ACC112 (cell line): ENCODE data around the gene EFTUD2.

Experiments used
- H2AFZ ChIP-seq: fragments of 200-600 bp; sonication (generic); one replicate; pipeline ENCODE4 v1.6.0; 2017; ENCODE audit warnings: antibody characterized with exemption, low read length; ENCODE audit not compliant: unreplicated experiment
- H3K27ac ChIP-seq: fragments of 200-600 bp; sonication (generic); 2 replicates; pipeline ENCODE4 v1.5.1; 2014; ENCODE audit warnings: low read depth, mild to moderate bottlenecking, antibody characterized with exemption, low read length, moderate library complexity
- H3K27me3 ChIP-seq: fragments of 200-600 bp; sonication (generic); 2 replicates; pipeline ENCODE4 v1.6.1; 2014; ENCODE audit warnings: mild to moderate bottlenecking, antibody characterized with exemption, low read length, moderate library complexity, mixed read lengths; ENCODE audit not compliant: insufficient read depth
- H3K36me3 ChIP-seq: fragments of 200-600 bp; sonication (generic); 2 replicates; pipeline ENCODE4 v1.6.1; 2016; ENCODE audit warnings: mild to moderate bottlenecking, antibody characterized with exemption, low read length, moderate library complexity, mixed read lengths; ENCODE audit not compliant: insufficient read depth
- H3K4me1 ChIP-seq: fragments of 200-600 bp; sonication (generic); one replicate; pipeline ENCODE4 v1.6.1; 2016; ENCODE audit warnings: low read length, mixed read lengths; ENCODE audit not compliant: insufficient read depth, unreplicated experiment, control insufficient read depth
- H3K4me3 ChIP-seq: fragments of 200-600 bp; sonication (generic); 2 replicates; pipeline ENCODE4 v1.5.1; 2014; ENCODE audit warnings: mild to moderate bottlenecking, low read depth, low read length
- H3K79me2 ChIP-seq: fragments of 200-600 bp; sonication (generic); one replicate; pipeline ENCODE4 v1.6.0; 2016; ENCODE audit warnings: low read length; ENCODE audit not compliant: control insufficient read depth, unreplicated experiment, insufficient read depth

The EFTUD2 gene

DNA sequence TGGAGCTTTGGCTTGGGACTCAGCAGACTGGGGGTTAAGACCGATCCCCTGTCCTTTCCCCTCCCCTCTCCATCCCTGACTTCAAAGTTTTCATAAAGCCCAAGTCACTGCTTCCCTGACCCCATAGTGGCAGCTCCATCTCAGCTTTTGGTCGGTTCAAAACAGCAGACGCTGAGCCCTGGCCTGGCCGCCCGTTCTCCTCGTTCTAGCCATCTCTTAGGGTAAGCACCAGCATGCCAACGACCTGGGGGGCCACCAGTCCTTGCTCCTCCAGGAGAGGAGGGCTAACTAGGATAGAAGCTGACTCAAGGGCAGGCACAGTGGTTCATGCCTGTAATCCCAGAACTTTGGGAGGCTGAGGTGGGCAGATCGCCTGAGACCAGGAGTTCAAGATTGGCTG lies 53.0 kb downstream of the EFTUD2 start:
- Histone ChIP-seq H3K27ac (no peak overlapping the region), H2AFZ (no peak overlapping the region)

DNA sequence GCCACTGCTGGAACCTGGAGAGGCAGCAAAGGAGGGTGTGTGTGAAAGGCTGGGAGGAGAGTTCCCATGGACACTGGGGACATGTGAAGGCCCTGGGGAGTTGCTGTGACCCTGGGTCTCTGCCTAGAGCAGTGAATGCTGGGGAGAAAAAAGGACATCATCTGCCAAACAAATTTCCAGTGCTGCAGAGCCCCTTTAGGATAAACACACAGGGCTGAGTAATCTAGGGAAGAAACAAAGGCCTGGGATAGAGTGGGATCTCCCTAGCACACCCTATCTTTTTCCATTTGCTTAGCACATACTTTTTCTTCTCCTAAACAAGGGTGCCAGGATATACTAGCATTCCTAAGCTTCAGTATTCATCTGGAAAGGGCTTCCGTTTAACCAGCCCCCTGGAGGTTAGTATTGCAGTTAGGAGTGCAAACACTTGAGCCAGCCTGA lies 54.8 kb downstream of the EFTUD2 start:
- Histone ChIP-seq H3K27ac (no peak overlapping the region), H2AFZ (no peak overlapping the region), H3K4me1 (no peaks in the 10 kb centered on the region), H3K79me2 (no peaks in the 10 kb centered on the region), H3K36me3 (no peaks in the 10 kb centered on the region), H3K4me3 (no peak overlapping the region), H3K27me3 (no peaks in the 10 kb centered on the region)

More for the DNA sequence above, 53.0 kb downstream of the EFTUD2 start:
- no peaks in the 10 kb centered on the region for H3K4me1 ChIP-seq
- no peaks in the 10 kb centered on the region for H3K79me2 ChIP-seq
- no peaks in the 10 kb centered on the region for H3K27me3 ChIP-seq
- no peak overlapping the region for H3K4me3 ChIP-seq
- H3K36me3 ChIP-seq: 0 out of 2 replicates have a peak, but pooled peaks cover 5% of the 10 kb centered on the region

- no peaks in the 10 kb centered on the region for H3K36me3 ChIP-seq
- no peak overlapping the region for H2AFZ ChIP-seq
- no peaks in the 10 kb centered on the region for H3K27me3 ChIP-seq
- no peaks in the 10 kb centered on the region for H3K4me1 ChIP-seq
- H3K79me2 ChIP-seq: no peaks in the 10 kb centered on the region
- H3K4me3 ChIP-seq: no peak overlapping the region
- H3K27ac ChIP-seq: no peak overlapping the region
Observed at GRCh38 chr17:44842748-44843147, 56.5 kb downstream of the EFTUD2 start.

- no peak overlapping the region for H2AFZ ChIP-seq
- H3K27me3 ChIP-seq: no peaks in the 10 kb centered on the region
- H3K4me1 ChIP-seq: no peaks in the 10 kb centered on the region
- no peaks in the 10 kb centered on the region for H3K36me3 ChIP-seq
- H3K27ac ChIP-seq: no peak overlapping the region
- no peaks in the 10 kb centered on the region for H3K79me2 ChIP-seq
- H3K4me3 ChIP-seq: no peak overlapping the region
Observed at GRCh38 chr17:44840936-44841335, 58.3 kb downstream of the EFTUD2 start.

GRCh38 chr17:44840274-44840673 lies 59.0 kb downstream of the EFTUD2 start:
- Histone ChIP-seq H3K4me1 (no peaks in the 10 kb centered on the region), H2AFZ (no peak overlapping the region), H3K79me2 (no peaks in the 10 kb centered on the region), H3K27ac (no peak overlapping the region), H3K27me3 (no peaks in the 10 kb centered on the region), H3K4me3 (no peak overlapping the region), H3K36me3 (no peaks in the 10 kb centered on the region)

GRCh38 chr17:44837196-44837595 lies 62.0 kb downstream of the EFTUD2 start:
- H3K4me3 ChIP-seq: no peak overlapping the region
- no peak overlapping the region for H3K27ac ChIP-seq
- no peaks in the 10 kb centered on the region for H3K27me3 ChIP-seq
- no peak overlapping the region for H2AFZ ChIP-seq
- H3K79me2 ChIP-seq: no peaks in the 10 kb centered on the region
- no peaks in the 10 kb centered on the region for H3K4me1 ChIP-seq
- H3K36me3 ChIP-seq: no peaks in the 10 kb centered on the region

GRCh38 chr17:44832805-44833204 lies 66.4 kb downstream of the EFTUD2 start:
- Histone ChIP-seq H3K27ac (no peak overlapping the region), H3K27me3 (no peaks in the 10 kb centered on the region), H2AFZ (no peak overlapping the region), H3K36me3 (no peaks in the 10 kb centered on the region), H3K79me2 (peaks cover 19% of the 10 kb centered on the region), H3K4me1 (peaks cover 8% of the 10 kb centered on the region), H3K4me3 (no peak overlapping the region)

DNA sequence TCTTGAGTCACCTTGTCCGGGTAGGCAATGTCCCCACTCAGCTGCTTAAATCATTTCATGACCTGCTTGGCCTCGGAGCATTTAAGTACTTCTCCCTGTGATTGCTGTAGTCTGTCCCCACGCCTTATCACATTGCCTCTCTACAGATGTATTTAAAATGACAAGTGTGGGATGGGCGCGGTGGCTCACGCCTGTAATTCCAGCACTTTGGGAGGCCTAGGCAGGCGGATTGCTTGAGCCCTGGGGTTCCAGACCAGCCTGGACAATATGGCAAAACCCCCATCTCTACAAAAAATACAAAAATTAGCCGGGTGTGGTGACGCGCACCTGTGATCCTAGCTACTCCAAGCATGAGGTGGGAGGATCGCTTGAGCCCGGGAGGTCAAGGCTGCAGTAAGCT lies 67.9 kb downstream of the EFTUD2 start:
- Histone ChIP-seq H3K36me3 (no peaks in the 10 kb centered on the region), H3K4me3 (no peak overlapping the region), H3K79me2 (peaks cover 34% of the 10 kb centered on the region), H3K27me3 (no peaks in the 10 kb centered on the region), H3K27ac (no peak overlapping the region), H2AFZ (no peak overlapping the region), H3K4me1 (peaks cover 9% of the 10 kb centered on the region)

DNA sequence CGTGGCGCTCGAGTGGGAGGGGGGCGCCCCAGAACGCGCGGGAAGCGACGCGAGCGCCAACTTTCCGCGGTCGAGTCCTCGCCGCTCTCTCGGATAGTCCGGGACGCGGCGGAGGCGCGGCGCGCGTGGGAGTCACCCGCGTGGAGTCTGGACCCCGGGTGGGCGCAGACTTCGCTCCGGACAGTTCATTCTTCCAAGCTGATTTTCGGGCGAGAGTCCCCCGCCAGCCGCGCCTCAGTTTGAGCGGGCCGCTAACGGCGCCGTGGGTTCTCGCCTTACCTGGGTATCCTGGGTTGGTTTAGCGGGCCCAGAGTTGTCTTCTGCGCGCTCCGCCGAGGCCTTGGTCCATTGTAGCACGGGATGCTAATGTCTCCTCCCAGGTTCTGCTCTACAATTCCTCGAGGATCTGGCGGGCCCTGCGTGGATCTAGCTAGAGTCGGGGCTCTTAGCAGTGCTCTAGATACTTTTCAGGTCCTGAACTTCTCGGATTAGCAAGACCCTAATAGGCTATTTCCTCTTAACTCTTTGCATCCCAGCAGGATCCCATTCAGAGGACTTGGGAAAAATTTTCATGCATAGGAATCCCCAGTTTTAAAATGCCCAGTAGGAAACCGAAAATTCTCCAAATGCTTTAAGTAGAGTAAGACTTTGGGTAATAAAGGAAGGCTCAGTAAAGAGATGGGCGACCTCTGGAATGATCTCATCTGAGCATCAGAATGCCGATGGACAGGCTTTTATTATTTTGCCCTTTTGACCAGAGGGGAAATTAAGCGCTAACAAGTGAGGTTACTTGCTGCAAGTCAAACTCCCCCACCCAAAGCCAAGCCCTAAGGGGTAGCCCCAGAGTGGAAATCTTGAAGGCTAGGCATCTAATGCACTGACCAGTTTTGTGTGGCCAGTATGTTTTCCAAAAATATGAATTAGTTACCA lies 68.6 kb downstream of the EFTUD2 start:
- peaks cover 41% of the 10 kb centered on the region for H3K79me2 ChIP-seq
- H3K27ac ChIP-seq: peak overlapping the region; percentile 74; the same call in 1 of the 2 replicates
- H3K4me1 ChIP-seq: peaks cover 12% of the 10 kb centered on the region
- H2AFZ ChIP-seq: peak overlapping the region; percentile 95
- H3K27me3 ChIP-seq: no peaks in the 10 kb centered on the region
- H3K4me3 ChIP-seq: peak overlapping the region; percentile 100
- H3K36me3 ChIP-seq: no peaks in the 10 kb centered on the region

- no peaks in the 10 kb centered on the region for H3K36me3 ChIP-seq
- peaks cover 48% of the 10 kb centered on the region for H3K79me2 ChIP-seq
- H3K4me1 ChIP-seq: peaks cover 12% of the 10 kb centered on the region
- no peaks in the 10 kb centered on the region for H3K27me3 ChIP-seq
- H2AFZ ChIP-seq: peak within 1 kb of the TSS; percentile 95
- peak within 1 kb of the TSS; percentile 74 for H3K27ac ChIP-seq
- peak within 1 kb of the TSS; percentile 100 for H3K4me3 ChIP-seq
Observed at GRCh38 chr17:44829523-44830358, 69.5 kb downstream of the EFTUD2 start, which contains the start of gene GJC1. TSS of gene GJC1 (minus strand) at chr17:44830287. CDS start at chr17:44805817, 24,470 bp downstream.
